Measurements from ENCODE around the gene ZFYVE26.

ZFYVE26 gene

GRCh38 chr14:67814821-67815220, 1.6 kb downstream of the ZFYVE26 start:
- DNase-seq (ENCODE audit: low read depth) = no peak
- TF ChIP-seq POLR2A (IDR thresholded peaks at IDR 0.05; ENCODE audit: extremely low read depth, insufficient read length) (no peak), MAX (IDR thresholded peaks at IDR 0.05; ENCODE audit: low read depth, low read length) (no peak), CTCF (IDR thresholded peaks at IDR 0.05; ENCODE audit: low read depth, low read length) (no peak), MYC (IDR thresholded peaks at IDR 0.05; ENCODE audit: low read depth, low read length) (no peak)
- peak overlapping the region; percentile 91 for H3K4me3 ChIP-seq (ENCODE audit: low read depth, low read length)

DNA sequence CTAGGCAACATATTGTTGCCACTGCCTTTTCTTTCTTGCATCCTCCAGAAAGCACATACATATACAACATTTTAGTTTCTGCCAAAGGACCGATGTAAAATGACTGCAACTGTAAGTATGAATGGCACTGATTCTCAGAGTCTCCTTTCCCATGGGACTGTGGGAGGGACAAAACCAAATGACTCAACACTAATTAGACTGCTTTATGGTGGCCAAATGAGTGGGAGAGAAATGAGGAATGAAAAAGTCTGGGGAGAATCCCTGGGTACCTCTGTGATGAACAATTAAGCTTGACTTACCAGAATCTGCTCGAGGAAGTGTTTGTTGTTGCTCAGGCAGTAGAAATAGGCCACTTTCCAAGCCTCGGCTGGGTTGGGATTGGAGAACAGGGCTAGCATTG, 10.1 kb downstream of the ZFYVE26 start:
- H3K4me3 ChIP-seq (ENCODE audit: low read depth, low read length) = no peak overlapping the region
- no peak for TF ChIP-seq POLR2A (IDR thresholded peaks at IDR 0.05; ENCODE audit: extremely low read depth, insufficient read length)
- no peak for TF ChIP-seq MYC (IDR thresholded peaks at IDR 0.05; ENCODE audit: low read depth, low read length)
- no peak for TF ChIP-seq MAX (IDR thresholded peaks at IDR 0.05; ENCODE audit: low read depth, low read length)
- TF ChIP-seq CTCF (IDR thresholded peaks at IDR 0.05; ENCODE audit: low read depth, low read length) = no peak
- DNase-seq (ENCODE audit: low read depth) = peak; percentile 18

GRCh38 chr14:67800743-67801142, 15.6 kb downstream of the ZFYVE26 start:
- TF ChIP-seq MYC (IDR thresholded peaks at IDR 0.05; ENCODE audit: low read depth, low read length) = no peak
- TF ChIP-seq CTCF (IDR thresholded peaks at IDR 0.05; ENCODE audit: low read depth, low read length) = no peak
- TF ChIP-seq MAX (IDR thresholded peaks at IDR 0.05; ENCODE audit: low read depth, low read length) = no peak
- TF ChIP-seq POLR2A (IDR thresholded peaks at IDR 0.05; ENCODE audit: extremely low read depth, insufficient read length) = no peak
- no peak for DNase-seq (ENCODE audit: low read depth)
- no peak overlapping the region for H3K4me3 ChIP-seq (ENCODE audit: low read depth, low read length)

GRCh38 chr14:67798731-67799130, 17.7 kb downstream of the ZFYVE26 start:
- DNase-seq (ENCODE audit: low read depth) = no peak
- H3K4me3 ChIP-seq (ENCODE audit: low read depth, low read length) = no peak overlapping the region
- TF ChIP-seq CTCF (IDR thresholded peaks at IDR 0.05; ENCODE audit: low read depth, low read length) (no peak), MYC (IDR thresholded peaks at IDR 0.05; ENCODE audit: low read depth, low read length) (no peak), MAX (IDR thresholded peaks at IDR 0.05; ENCODE audit: low read depth, low read length) (no peak), POLR2A (IDR thresholded peaks at IDR 0.05; ENCODE audit: extremely low read depth, insufficient read length) (no peak)

DNA sequence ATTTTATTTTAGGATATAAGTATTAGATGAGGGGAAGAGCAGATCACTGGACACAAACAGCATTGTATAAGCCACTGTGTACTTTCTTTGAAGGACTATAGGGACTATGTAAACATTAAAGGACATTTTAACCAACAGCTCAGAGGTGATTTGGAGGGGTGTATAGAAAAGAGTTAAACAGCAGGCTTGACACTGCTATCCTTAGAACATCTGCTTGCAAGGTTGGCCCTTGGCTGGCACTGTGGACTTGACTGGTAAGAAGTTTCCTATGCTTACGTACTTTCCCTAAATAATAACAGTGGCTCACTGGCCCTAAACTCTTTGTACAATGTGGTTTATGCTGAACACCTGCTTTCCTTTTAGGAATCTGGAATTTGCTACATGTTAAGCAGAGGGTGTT, 28.7 kb downstream of the ZFYVE26 start:
- DNase-seq (ENCODE audit: low read depth) = no peak
- TF ChIP-seq CTCF (IDR thresholded peaks at IDR 0.05; ENCODE audit: low read depth, low read length) = no peak
- no peak for TF ChIP-seq MAX (IDR thresholded peaks at IDR 0.05; ENCODE audit: low read depth, low read length)
- no peak for TF ChIP-seq POLR2A (IDR thresholded peaks at IDR 0.05; ENCODE audit: extremely low read depth, insufficient read length)
- no peak for TF ChIP-seq MYC (IDR thresholded peaks at IDR 0.05; ENCODE audit: low read depth, low read length)
- no peak overlapping the region for H3K4me3 ChIP-seq (ENCODE audit: low read depth, low read length)
